DOHH2 (cell line): Measurements from ENCODE around the gene CDKL4.

ENCODE experiments used
- EZH2phosphoT487 ChIP-seq: fragments of 200-600 bp; sonication (generic); IDR thresholded peaks from 2 replicates; pipeline ENCODE4 v1.6.1; 2017; ENCODE audit warnings: borderline replicate concordance, mild to moderate bottlenecking, antibody characterized with exemption, low read length, moderate library complexity, mixed read lengths
- TF ChIP-seq, protein P1 (sequence below): fragments of 200-600 bp; sonication (generic); IDR thresholded peaks from one replicate; pipeline ENCODE4 v1.5.1; 2014; ENCODE audit warnings: antibody characterized with exemption, mild to moderate bottlenecking, low read depth, low read length; ENCODE audit not compliant: poor library complexity, severe bottlenecking

DNA sequence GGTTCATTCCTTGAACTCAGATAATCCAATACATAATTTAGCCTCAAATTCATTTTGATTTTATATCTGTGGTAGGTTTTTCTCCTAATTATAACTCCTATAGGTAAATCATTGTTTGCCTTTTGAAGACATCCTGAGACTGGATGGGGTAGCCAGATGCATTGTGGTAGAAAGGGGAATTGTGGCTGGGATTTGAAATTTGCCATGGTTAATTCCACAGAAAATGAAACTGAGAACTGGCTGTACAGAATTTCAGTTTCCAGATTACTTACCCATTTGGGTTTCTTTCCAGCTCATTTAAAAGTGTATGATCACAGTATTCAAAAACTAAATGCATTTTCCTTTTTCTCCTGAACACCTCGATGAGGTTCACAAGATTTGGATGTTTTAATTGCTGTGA is 18.2 kb downstream of the CDKL4 start:
- TF ChIP-seq, protein P1, sequence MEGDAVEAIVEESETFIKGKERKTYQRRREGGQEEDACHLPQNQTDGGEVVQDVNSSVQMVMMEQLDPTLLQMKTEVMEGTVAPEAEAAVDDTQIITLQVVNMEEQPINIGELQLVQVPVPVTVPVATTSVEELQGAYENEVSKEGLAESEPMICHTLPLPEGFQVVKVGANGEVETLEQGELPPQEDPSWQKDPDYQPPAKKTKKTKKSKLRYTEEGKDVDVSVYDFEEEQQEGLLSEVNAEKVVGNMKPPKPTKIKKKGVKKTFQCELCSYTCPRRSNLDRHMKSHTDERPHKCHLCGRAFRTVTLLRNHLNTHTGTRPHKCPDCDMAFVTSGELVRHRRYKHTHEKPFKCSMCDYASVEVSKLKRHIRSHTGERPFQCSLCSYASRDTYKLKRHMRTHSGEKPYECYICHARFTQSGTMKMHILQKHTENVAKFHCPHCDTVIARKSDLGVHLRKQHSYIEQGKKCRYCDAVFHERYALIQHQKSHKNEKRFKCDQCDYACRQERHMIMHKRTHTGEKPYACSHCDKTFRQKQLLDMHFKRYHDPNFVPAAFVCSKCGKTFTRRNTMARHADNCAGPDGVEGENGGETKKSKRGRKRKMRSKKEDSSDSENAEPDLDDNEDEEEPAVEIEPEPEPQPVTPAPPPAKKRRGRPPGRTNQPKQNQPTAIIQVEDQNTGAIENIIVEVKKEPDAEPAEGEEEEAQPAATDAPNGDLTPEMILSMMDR, result no peak
- TF ChIP-seq EZH2phosphoT487, result no peak
